RKO (cell line): ENCODE data around the gene RAB40C.

ENCODE experiments used
- DNase-seq: peaks from one replicate; pipeline ENCODE4 v3.0.0-alpha.2; 2016; ENCODE audit warnings: low spot score

The RAB40C gene

GRCh38 chr16:589658-590187, at the start of gene RAB40C:
Gene RAB40C (plus strand): TSS chr16:590066. CDS start chr16:590292, 226 bp downstream.
- DNase-seq = peak; percentile 96

GRCh38 chr16:540645-541340, 49.1 kb upstream of the RAB40C start:
- no peak for DNase-seq

GRCh38 chr16:543301-544164, 46.3 kb upstream of the RAB40C start:
- DNase-seq = no peak

GRCh38 chr16:544517-544916, 45.3 kb upstream of the RAB40C start:
- DNase-seq = no peak

DNA sequence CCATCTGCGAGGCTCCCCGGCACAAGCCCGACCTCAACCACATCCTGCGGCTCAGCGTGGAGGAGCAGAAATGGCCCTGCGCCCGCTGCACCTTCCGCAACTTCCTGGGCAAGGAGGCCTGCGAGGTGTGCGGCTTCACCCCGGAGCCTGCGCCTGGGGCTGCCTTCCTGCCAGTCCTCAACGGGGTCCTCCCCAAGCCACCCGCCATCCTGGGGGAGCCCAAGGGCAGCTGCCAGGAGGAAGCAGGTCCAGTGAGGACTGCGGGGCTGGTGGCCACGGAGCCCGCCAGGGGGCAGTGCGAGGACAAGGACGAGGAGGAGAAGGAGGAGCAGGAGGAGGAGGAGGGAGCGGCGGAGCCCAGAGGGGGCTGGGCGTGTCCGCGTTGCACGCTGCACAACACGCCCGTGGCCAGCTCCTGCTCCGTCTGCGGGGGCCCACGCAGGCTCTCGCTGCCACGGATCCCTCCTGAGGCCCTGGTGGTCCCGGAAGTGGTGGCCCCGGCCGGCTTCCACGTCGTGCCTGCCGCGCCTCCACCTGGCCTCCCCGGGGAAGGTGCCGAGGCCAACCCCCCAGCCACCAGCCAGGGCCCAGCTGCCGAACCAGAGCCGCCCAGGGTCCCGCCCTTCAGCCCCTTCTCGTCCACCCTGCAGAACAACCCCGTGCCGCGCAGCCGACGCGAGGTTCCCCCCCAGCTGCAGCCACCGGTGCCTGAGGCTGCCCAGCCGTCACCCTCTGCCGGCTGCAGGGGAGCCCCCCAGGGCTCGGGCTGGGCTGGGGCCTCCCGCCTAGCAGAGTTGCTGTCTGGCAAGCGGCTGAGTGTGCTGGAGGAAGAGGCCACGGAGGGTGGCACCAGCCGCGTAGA, 42.7 kb upstream of the RAB40C start:
- no peak for DNase-seq

DNA sequence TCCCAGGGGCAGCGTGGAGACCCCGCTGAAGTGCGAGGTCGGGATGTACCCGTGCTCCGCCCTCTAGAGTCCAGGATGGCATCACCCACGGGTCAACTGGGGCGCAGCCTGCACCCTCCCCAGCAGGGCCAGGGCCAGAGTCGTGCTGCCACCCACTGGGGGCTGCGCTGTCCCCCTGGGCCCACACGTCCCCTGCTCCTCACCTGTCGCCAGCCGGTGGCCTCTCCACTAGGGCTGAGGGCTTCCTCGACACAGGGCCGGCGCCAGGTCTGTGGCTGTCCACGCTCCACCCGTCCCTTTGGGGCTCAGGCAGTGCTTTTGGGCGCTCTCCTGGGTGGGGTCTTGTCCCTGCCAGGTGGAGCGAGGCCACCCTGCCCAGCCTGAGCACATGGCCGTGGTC, 41.3 kb upstream of the RAB40C start:
- DNase-seq = no peak

- no peak for DNase-seq
Observed at GRCh38 chr16:549544-550263, 40.2 kb upstream of the RAB40C start.

GRCh38 chr16:551210-551609, 38.7 kb upstream of the RAB40C start:
- DNase-seq = no peak

DNA sequence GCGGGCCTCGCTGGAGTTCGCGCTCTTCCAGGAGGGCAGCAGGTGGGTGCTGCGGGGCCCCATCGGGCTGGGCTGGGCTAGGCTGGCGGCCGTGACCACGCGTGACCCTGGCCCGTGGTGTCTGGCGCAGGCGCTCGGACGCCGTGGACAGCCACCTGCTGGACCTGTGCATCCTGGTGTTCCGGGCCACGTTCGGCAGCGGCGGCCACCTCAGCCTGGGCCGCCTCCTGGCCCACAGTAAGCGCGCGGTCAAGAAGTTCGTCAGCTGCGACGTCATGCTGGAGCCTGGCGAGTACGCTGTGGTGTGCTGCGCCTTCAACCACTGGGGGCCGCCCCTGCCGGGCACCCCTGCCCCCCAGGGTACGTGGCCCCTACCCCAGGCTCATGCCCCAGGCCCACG, 37.7 kb upstream of the RAB40C start:
- DNase-seq = no peak

GRCh38 chr16:553601-554296, 36.1 kb upstream of the RAB40C start:
- no peak for DNase-seq

GRCh38 chr16:554297-554621, 35.6 kb upstream of the RAB40C start:
- DNase-seq = no peak

GRCh38 chr16:554640-555365, 35.1 kb upstream of the RAB40C start:
- DNase-seq = peak; percentile 21

- peak; percentile 25 for DNase-seq
Observed at GRCh38 chr16:555528-556473, 34.1 kb upstream of the RAB40C start.

- no peak for DNase-seq
Observed at GRCh38 chr16:556474-557173, 33.2 kb upstream of the RAB40C start.

DNA sequence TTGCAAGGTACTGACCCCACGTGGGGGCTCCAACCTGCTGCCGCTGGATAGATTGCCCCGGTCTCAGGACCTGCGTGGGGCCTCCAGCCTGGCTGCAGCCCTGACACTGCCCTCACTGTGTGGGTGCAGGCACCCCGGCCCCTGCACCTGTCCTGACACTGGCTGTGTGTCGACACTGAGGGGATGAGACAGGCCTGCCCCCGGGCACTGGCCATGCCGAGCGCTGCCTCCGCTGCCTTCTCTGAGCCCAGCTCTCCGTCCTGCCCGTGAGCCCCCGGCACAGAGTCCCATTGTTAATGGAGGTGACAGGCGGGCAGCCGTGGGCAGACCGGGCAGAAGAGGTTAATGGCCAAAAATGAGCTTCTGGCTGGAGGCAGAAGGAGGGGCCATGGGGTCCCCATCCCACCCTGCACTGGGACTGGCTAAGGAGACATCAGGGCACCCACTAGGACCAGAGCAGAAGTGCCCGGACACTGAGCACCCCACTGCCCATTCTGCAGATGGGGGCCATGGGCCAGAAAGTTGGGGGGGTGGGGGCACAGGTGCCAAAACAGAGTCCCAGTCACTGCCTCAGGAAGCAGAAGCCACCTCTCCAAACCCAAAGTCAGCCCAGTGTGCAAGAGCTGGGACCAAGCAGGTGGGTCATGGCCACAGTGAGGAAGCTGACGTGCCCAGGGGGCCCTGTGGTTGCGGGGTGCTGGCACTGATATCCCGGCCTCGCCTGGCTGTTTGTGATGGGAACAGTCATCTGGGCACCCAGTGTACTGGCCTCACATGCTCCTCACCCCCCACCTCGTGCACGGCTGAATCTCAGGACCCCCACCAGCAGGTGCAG, 32.2 kb upstream of the RAB40C start:
- DNase-seq = no peak

DNA sequence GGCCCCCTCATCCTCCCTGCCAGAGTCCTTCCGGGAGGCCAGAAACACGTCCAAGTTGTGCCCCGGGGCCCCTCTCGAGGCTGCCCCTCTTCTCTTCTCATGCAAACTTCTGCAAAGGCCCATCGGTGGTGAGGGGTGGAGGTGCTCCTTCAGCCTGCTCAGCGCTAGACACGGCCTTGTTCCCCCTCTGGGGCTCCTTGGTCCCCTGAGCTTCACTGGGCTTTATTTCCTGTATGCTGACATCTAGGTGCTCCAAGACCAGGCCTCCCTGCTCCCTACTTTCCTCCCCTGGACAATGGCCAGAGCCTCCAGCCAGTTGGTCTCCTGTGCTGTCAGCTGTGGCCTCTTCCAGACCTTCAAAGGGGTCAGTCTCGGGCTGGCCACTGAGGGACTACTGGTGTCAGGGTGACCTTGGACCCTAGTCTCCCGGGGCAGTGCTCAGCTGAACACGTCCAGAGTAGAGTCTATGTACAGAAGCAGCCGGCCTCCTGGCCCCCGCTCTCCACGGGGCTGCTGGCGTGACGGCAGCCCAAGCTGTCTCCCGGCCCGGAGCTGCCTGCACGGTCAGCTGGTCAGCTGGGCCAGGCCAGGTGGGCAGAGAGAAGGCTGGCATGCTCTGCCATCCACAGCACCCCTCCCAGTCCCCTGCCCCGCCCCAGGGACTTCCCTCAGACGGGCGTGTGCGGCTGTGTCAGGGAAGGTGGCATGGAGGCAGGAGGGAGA, 31.4 kb upstream of the RAB40C start:
- DNase-seq = no peak

DNA sequence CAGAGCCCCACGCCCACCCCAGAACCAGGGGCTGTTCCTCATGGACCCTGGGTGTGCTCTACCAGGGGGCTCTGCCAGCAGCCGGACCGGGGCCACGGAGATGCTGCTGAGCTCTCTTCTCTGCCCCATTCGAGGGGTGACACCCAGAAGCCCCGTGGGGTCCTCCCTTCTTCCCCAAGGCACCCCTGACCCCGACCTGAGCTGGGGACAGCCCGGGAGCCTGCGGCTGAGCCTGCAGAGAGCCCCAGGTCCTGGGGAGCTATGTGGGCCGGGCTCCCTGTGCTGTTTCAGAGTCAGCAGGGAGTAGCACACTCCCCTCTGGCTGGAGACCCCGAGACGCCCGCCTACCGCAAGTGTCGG, 30.9 kb upstream of the RAB40C start:
- no peak for DNase-seq
